ENCODE measurements around the gene CADM4.
"Not testable (repeated sequence)": the region's sequence is repeated elsewhere in the genome, so short reads cannot be mapped to it uniquely, and the experiment has no call there.

CADM4 gene

DNA sequence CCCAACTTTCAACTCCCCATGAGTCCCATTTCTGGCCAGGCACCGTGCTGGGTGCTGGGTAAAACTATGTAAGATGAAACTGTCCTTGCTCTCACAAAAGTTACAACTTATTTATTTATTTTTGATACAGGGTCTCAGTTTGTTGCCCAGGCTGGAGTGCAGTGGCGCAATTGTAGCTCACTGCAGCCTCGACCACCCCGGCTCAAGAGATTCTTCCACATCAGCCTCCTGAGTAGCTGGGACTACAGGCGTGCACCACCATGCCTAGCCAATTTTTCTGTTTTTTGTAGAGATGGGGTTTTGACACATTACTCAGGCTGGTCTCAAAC is 12.9 kb upstream of the CADM4 start:
- H3K4me3 ChIP-seq (ENCODE audit: low read length) = no peak overlapping the region
- no peak for TF ChIP-seq CTCF (conservative IDR thresholded peaks at IDR 0.05; ENCODE audit: low read depth, low read length)
- DNase-seq (ENCODE audit: low read depth) = no peak

DNA sequence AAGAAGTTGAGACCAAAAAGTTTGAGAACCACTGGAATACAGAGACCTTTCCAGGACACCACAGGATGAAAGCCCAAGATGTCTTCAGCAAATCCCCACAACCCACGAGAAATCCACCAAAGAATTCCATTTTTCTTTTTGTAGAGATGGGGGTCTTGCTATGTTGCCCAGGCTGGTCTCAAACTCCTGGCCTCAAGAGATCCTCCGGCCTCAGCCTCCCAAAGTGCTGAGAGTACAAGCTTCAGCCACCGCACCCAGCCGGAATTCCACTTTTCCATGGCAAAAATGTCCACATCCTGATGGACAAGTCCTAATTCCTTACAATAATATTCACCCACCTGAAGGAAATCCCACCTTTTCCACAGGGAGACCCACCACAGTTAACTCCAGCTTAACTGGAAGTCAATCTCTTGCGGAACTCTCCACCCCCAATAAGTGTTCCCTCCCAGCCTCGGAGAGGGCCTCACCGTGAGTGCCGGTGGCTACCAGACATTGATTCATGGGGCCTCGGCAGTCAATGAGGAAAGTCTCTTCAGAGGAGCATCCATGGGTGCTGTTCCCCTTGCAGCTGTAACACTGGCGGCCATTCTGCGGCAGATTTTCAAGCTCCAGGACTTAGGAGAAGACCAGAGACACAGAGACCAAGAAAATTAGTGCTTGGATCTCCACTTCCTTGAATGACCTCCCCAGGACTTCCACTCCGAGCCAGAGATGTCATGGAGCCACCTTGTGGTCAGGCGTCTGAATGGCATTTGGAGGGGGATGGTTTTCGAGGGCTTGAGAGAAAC is 12.3 kb upstream of the CADM4 start:
- no peak overlapping the region for H3K4me3 ChIP-seq (ENCODE audit: low read length)
- DNase-seq (ENCODE audit: low read depth) = no peak
- peak; percentile 92 for TF ChIP-seq CTCF (conservative IDR thresholded peaks at IDR 0.05; ENCODE audit: low read depth, low read length)

DNA sequence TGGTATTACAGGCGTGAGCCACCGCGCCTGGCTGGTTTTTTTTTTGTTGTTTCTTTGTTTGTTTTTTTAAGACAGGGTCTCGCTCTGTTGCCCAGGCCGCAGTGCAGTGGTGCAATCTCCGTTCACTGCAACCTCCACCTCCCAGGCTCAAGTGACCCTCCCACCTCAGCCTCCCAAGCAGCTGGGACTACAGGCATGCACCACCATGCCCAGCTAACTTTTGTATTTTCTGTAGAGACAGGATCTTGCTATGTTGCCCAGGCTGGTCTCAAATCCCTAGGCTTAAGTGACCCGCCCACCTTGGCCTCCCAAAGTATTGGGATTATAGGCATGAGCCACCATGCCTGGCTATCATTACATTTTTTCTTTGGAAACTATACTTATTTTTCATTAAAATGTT is 10.6 kb upstream of the CADM4 start:
- H3K4me3 ChIP-seq (ENCODE audit: low read length) = not testable (repeated sequence)

GRCh38 chr19:43649514-43649913 is 9.9 kb upstream of the CADM4 start:
- no peak overlapping the region for H3K4me3 ChIP-seq (ENCODE audit: low read length)
- DNase-seq (ENCODE audit: low read depth) = no peak
- no peak for TF ChIP-seq CTCF (conservative IDR thresholded peaks at IDR 0.05; ENCODE audit: low read depth, low read length)

More for the DNA sequence above, 10.6 kb upstream of the CADM4 start:
- not testable (repeated sequence) for DNase-seq (ENCODE audit: low read depth)

GRCh38 chr19:43648633-43649032 is 9.0 kb upstream of the CADM4 start:
- DNase-seq (ENCODE audit: low read depth) = no peak
- H3K4me3 ChIP-seq (ENCODE audit: low read length) = no peak overlapping the region
- no peak for TF ChIP-seq CTCF (conservative IDR thresholded peaks at IDR 0.05; ENCODE audit: low read depth, low read length)

GRCh38 chr19:43644181-43644580 is 4.5 kb upstream of the CADM4 start:
- H3K4me3 ChIP-seq (ENCODE audit: low read length) = no peak overlapping the region
- DNase-seq (ENCODE audit: low read depth) = no peak
- TF ChIP-seq CTCF (conservative IDR thresholded peaks at IDR 0.05; ENCODE audit: low read depth, low read length) = no peak

- H3K4me3 ChIP-seq (ENCODE audit: low read length) = no peak overlapping the region
- DNase-seq (ENCODE audit: low read depth) = no peak
- TF ChIP-seq CTCF (conservative IDR thresholded peaks at IDR 0.05; ENCODE audit: low read depth, low read length) = no peak
Observed at GRCh38 chr19:43643326-43643725, 3.7 kb upstream of the CADM4 start.
